Activated naive CD8-positive, alpha-beta T cell treated with anti-CD3 and anti-CD28 coated beads, Interleukin-2, amount 10 ng/mL, durations not matched to agents 7 days and 5 days (primary cell): Measurements from ENCODE around the gene CTNND2. TPM values are rescaled to one million over a fixed set of nuclear protein-coding genes. Genes with fewer than 3 reads are reported as not detected.

ENCODE experiments used
- ATAC-seq: fragments of 150-1000 bp; cut with Tn5 transposase; one replicate; pipeline ENCODE4 v1.10.0; 2021; ENCODE audit warnings: low read depth, moderate library complexity
- POLR2A ChIA-PET: fragments of 350-600 bp; sonication (Branson Sonifier 250); formaldehyde crosslinking; loops from one replicate; lab custom pipeline; 2021; ENCODE audit warnings: antibody characterized with exemption; lab: Charles Lee
- DNase-seq: peaks from one replicate; pipeline ENCODE4 v3.0.0; 2021
- H3K27ac Mint-ChIP-seq: one replicate; pipeline ENCODE4 v1.8.0; 2022; ENCODE audit warnings: mild to moderate bottlenecking, mixed read lengths
- H3K27me3 Mint-ChIP-seq: one replicate; pipeline ENCODE4 v1.8.0; 2022; ENCODE audit warnings: mild to moderate bottlenecking, moderate library complexity, mixed read lengths
- H3K36me3 Mint-ChIP-seq: one replicate; pipeline ENCODE4 v1.8.0; 2021; ENCODE audit warnings: mild to moderate bottlenecking, mixed read lengths
- H3K4me1 Mint-ChIP-seq: one replicate; pipeline ENCODE4 v1.8.0; 2021; ENCODE audit warnings: mixed read lengths
- H3K4me3 Mint-ChIP-seq: one replicate; pipeline ENCODE4 v1.8.0; 2022; ENCODE audit warnings: mild to moderate bottlenecking, moderate library complexity, mixed read lengths
- H3K9me3 Mint-ChIP-seq: one replicate; pipeline ENCODE4 v1.8.0; 2021; ENCODE audit warnings: mixed read lengths
- total RNA-seq, 2 experiments: library from RNA; stranded (reverse); gene quantifications; one replicate each; pipeline ENCODE4 v1.2.3, GENCODE V29; 2021

The CTNND2 gene
- total RNA-seq, 2 experiments from 2014 or later, result not detected

- Mint-ChIP-seq H3K27ac (no peak overlapping the region), H3K4me1 (no peaks in the 10 kb centered on the region), H3K27me3 (no peaks in the 10 kb centered on the region), H3K9me3 (no peaks in the 10 kb centered on the region), H3K4me3 (no peak overlapping the region), H3K36me3 (no peaks in the 10 kb centered on the region)
- POLR2A ChIA-PET, result no interaction called here
- ATAC-seq (no peak), DNase-seq (no peak)
Observed at GRCh38 chr5:11311272-11311671, 593.0 kb downstream of the CTNND2 start.

- H3K27ac Mint-ChIP-seq, result no peak overlapping the region
- ATAC-seq (no peak), DNase-seq (no peak)
- no peaks in the 10 kb centered on the region for H3K4me1 Mint-ChIP-seq
- H3K36me3 Mint-ChIP-seq, result no peaks in the 10 kb centered on the region
- no peaks in the 10 kb centered on the region for H3K9me3 Mint-ChIP-seq
- no peaks in the 10 kb centered on the region for H3K27me3 Mint-ChIP-seq
- POLR2A ChIA-PET, result no interaction called here
- H3K4me3 Mint-ChIP-seq, result no peak overlapping the region
Observed at GRCh38 chr5:11310158-11310557, 594.1 kb downstream of the CTNND2 start.

- no peaks in the 10 kb centered on the region for H3K27me3 Mint-ChIP-seq
- POLR2A ChIA-PET, result no interaction called here
- H3K9me3 Mint-ChIP-seq, result no peaks in the 10 kb centered on the region
- no peak overlapping the region for H3K4me3 Mint-ChIP-seq
- DNase-seq (no peak), ATAC-seq (no peak)
- no peaks in the 10 kb centered on the region for H3K4me1 Mint-ChIP-seq
- no peak overlapping the region for H3K27ac Mint-ChIP-seq
- H3K36me3 Mint-ChIP-seq, result no peaks in the 10 kb centered on the region
Observed at GRCh38 chr5:11306365-11306764, 597.9 kb downstream of the CTNND2 start.

- DNase-seq (no peak), ATAC-seq (no peak)
- H3K4me1 Mint-ChIP-seq, result no peaks in the 10 kb centered on the region
- POLR2A ChIA-PET, result no interaction called here
- H3K36me3 Mint-ChIP-seq, result no peaks in the 10 kb centered on the region
- H3K9me3 Mint-ChIP-seq, result no peaks in the 10 kb centered on the region
- no peak overlapping the region for H3K27ac Mint-ChIP-seq
- H3K4me3 Mint-ChIP-seq, result no peak overlapping the region
- H3K27me3 Mint-ChIP-seq, result no peaks in the 10 kb centered on the region
Observed at GRCh38 chr5:11305245-11305644, 599.0 kb downstream of the CTNND2 start.

GRCh38 chr5:11304641-11305040, 599.6 kb downstream of the CTNND2 start:
- H3K36me3 Mint-ChIP-seq, result no peaks in the 10 kb centered on the region
- H3K27me3 Mint-ChIP-seq, result no peaks in the 10 kb centered on the region
- H3K27ac Mint-ChIP-seq, result no peak overlapping the region
- no peak overlapping the region for H3K4me3 Mint-ChIP-seq
- DNase-seq (no peak), ATAC-seq (no peak)
- H3K4me1 Mint-ChIP-seq, result no peaks in the 10 kb centered on the region
- POLR2A ChIA-PET, result no interaction called here
- no peaks in the 10 kb centered on the region for H3K9me3 Mint-ChIP-seq

GRCh38 chr5:11302663-11303062, 601.6 kb downstream of the CTNND2 start:
- POLR2A ChIA-PET, result no interaction called here
- no peaks in the 10 kb centered on the region for H3K9me3 Mint-ChIP-seq
- no peak overlapping the region for H3K27ac Mint-ChIP-seq
- H3K27me3 Mint-ChIP-seq, result no peaks in the 10 kb centered on the region
- H3K36me3 Mint-ChIP-seq, result no peaks in the 10 kb centered on the region
- no peaks in the 10 kb centered on the region for H3K4me1 Mint-ChIP-seq
- no peak for ATAC-seq
- no peak for DNase-seq
- H3K4me3 Mint-ChIP-seq, result no peak overlapping the region

GRCh38 chr5:11301171-11301570, 603.1 kb downstream of the CTNND2 start:
- H3K4me3 Mint-ChIP-seq, result no peak overlapping the region
- DNase-seq (no peak), ATAC-seq (no peak)
- H3K27ac Mint-ChIP-seq, result no peak overlapping the region
- H3K9me3 Mint-ChIP-seq, result no peaks in the 10 kb centered on the region
- POLR2A ChIA-PET, result no interaction called here
- H3K27me3 Mint-ChIP-seq, result no peaks in the 10 kb centered on the region
- H3K4me1 Mint-ChIP-seq, result no peaks in the 10 kb centered on the region
- H3K36me3 Mint-ChIP-seq, result no peaks in the 10 kb centered on the region

- POLR2A ChIA-PET, result no interaction called here
- no peaks in the 10 kb centered on the region for H3K27me3 Mint-ChIP-seq
- no peaks in the 10 kb centered on the region for H3K9me3 Mint-ChIP-seq
- H3K27ac Mint-ChIP-seq, result no peak overlapping the region
- H3K4me3 Mint-ChIP-seq, result no peak overlapping the region
- no peaks in the 10 kb centered on the region for H3K4me1 Mint-ChIP-seq
- ATAC-seq (no peak), DNase-seq (no peak)
- H3K36me3 Mint-ChIP-seq, result no peaks in the 10 kb centered on the region
Observed at GRCh38 chr5:11300736-11301135, 603.5 kb downstream of the CTNND2 start.

GRCh38 chr5:11298877-11299276, 605.4 kb downstream of the CTNND2 start:
- ATAC-seq, result no peak
- POLR2A ChIA-PET, result no interaction called here
- no peaks in the 10 kb centered on the region for H3K4me1 Mint-ChIP-seq
- no peaks in the 10 kb centered on the region for H3K36me3 Mint-ChIP-seq
- no peak overlapping the region for H3K27ac Mint-ChIP-seq
- H3K4me3 Mint-ChIP-seq, result no peak overlapping the region
- H3K27me3 Mint-ChIP-seq, result no peaks in the 10 kb centered on the region
- no peaks in the 10 kb centered on the region for H3K9me3 Mint-ChIP-seq
- DNase-seq, result no peak

GRCh38 chr5:11293523-11293922, 610.7 kb downstream of the CTNND2 start:
- ATAC-seq (no peak), DNase-seq (no peak)
- H3K27me3 Mint-ChIP-seq, result no peaks in the 10 kb centered on the region
- POLR2A ChIA-PET, result no interaction called here
- no peaks in the 10 kb centered on the region for H3K9me3 Mint-ChIP-seq
- no peak overlapping the region for H3K4me3 Mint-ChIP-seq
- H3K36me3 Mint-ChIP-seq, result no peaks in the 10 kb centered on the region
- no peak overlapping the region for H3K27ac Mint-ChIP-seq
- no peaks in the 10 kb centered on the region for H3K4me1 Mint-ChIP-seq

- Mint-ChIP-seq H3K9me3 (no peaks in the 10 kb centered on the region), H3K27ac (no peak overlapping the region), H3K27me3 (no peaks in the 10 kb centered on the region), H3K36me3 (no peaks in the 10 kb centered on the region), H3K4me1 (no peaks in the 10 kb centered on the region), H3K4me3 (no peak overlapping the region)
- no peak for ATAC-seq
- POLR2A ChIA-PET, result no interaction called here
- DNase-seq, result no peak
Observed at GRCh38 chr5:11292648-11293356, 611.4 kb downstream of the CTNND2 start.

- H3K4me3 Mint-ChIP-seq, result no peak overlapping the region
- H3K27me3 Mint-ChIP-seq, result no peaks in the 10 kb centered on the region
- H3K27ac Mint-ChIP-seq, result no peak overlapping the region
- no peaks in the 10 kb centered on the region for H3K4me1 Mint-ChIP-seq
- H3K9me3 Mint-ChIP-seq, result no peaks in the 10 kb centered on the region
- DNase-seq (no peak), ATAC-seq (no peak)
- POLR2A ChIA-PET, result no interaction called here
- no peaks in the 10 kb centered on the region for H3K36me3 Mint-ChIP-seq
Observed at GRCh38 chr5:11289733-11290132, 614.5 kb downstream of the CTNND2 start.

- no peak overlapping the region for H3K4me3 Mint-ChIP-seq
- DNase-seq (no peak), ATAC-seq (no peak)
- H3K4me1 Mint-ChIP-seq, result no peaks in the 10 kb centered on the region
- H3K27me3 Mint-ChIP-seq, result no peaks in the 10 kb centered on the region
- H3K27ac Mint-ChIP-seq, result no peak overlapping the region
- POLR2A ChIA-PET, result no interaction called here
- H3K9me3 Mint-ChIP-seq, result peaks cover 3% of the 10 kb centered on the region
- H3K36me3 Mint-ChIP-seq, result no peaks in the 10 kb centered on the region
Observed at GRCh38 chr5:11289208-11289607, 615.0 kb downstream of the CTNND2 start.

- DNase-seq (no peak), ATAC-seq (no peak)
- Mint-ChIP-seq H3K27me3 (no peaks in the 10 kb centered on the region), H3K27ac (no peak overlapping the region), H3K9me3 (peaks cover 3% of the 10 kb centered on the region), H3K4me1 (no peaks in the 10 kb centered on the region), H3K36me3 (no peaks in the 10 kb centered on the region), H3K4me3 (no peak overlapping the region)
- POLR2A ChIA-PET, result no interaction called here
Observed at GRCh38 chr5:11281842-11282241, 622.4 kb downstream of the CTNND2 start.

GRCh38 chr5:11277323-11277722, 626.9 kb downstream of the CTNND2 start:
- no peak for ATAC-seq
- POLR2A ChIA-PET, result no interaction called here
- no peaks in the 10 kb centered on the region for H3K9me3 Mint-ChIP-seq
- no peak overlapping the region for H3K4me3 Mint-ChIP-seq
- H3K27me3 Mint-ChIP-seq, result no peaks in the 10 kb centered on the region
- DNase-seq, result no peak
- no peaks in the 10 kb centered on the region for H3K4me1 Mint-ChIP-seq
- no peak overlapping the region for H3K27ac Mint-ChIP-seq
- no peaks in the 10 kb centered on the region for H3K36me3 Mint-ChIP-seq
